ENCODE measurements around the gene RITA1. TPM values are rescaled to one million over a fixed set of nuclear protein-coding genes. Genes with fewer than 3 reads are reported as not detected.

Gene RITA1
- total RNA-seq, 1 experiment from 2014 or later: 20.7 TPM

GRCh38 chr12:113237748-113238147 lies 52.2 kb downstream of the RITA1 start:
- intact Hi-C loops (cut with micrococcal nuclease): no loop called here

GRCh38 chr12:113238309-113238708 lies 52.8 kb downstream of the RITA1 start:
- no peaks in the 10 kb centered on the region for H3K9me2 ChIP-seq (ENCODE audit: insufficient read depth)
- H4K20me1 ChIP-seq (ENCODE audit: insufficient read depth): no peaks in the 10 kb centered on the region
- POLR2A ChIA-PET: no interaction called here
- H3K27ac ChIP-seq (ENCODE audit: low read depth, low read length): no peak overlapping the region
- H3K4me1 ChIP-seq (ENCODE audit: control insufficient read depth in 1 of 2, insufficient read depth in 2 of 2, low read length in 2 of 2): peaks cover under 1 to 18% of the 10 kb centered on the region in 2 experiments; a peak in 3 of 4 replicates
- TF ChIP-seq FOSL1 (IDR thresholded peaks at IDR 0.05; ENCODE audit: low read depth) (no peak), POLR2AphosphoS5 (IDR thresholded peaks at IDR 0.05; ENCODE audit: low read depth, low read length) (no peak), SIN3A (IDR thresholded peaks at IDR 0.05; ENCODE audit: low read depth) (no peak)
- H3K79me2 ChIP-seq (ENCODE audit: insufficient read depth, low read length): no peaks in the 10 kb centered on the region
- H3K4me2 ChIP-seq (ENCODE audit: low read length): no peak overlapping the region
- DNase-seq (ENCODE audit: low read depth, low spot score): no peak
- no peaks in the 10 kb centered on the region for H3K36me3 ChIP-seq (ENCODE audit: control insufficient read depth in 1 of 2, insufficient read depth in 2 of 2, low read length in 2 of 2)
- no peak overlapping the region for H2AFZ ChIP-seq (ENCODE audit: low read depth, low read length, poor library complexity, severe bottlenecking)
- intact Hi-C loops (cut with micrococcal nuclease): no loop called here
- H3K9ac ChIP-seq (ENCODE audit: low read length): no peak overlapping the region
- H3K4me3 ChIP-seq (replicated peaks in 1 of 2; ENCODE audit: low read depth in 1 of 2, low read length in 2 of 2): no peak overlapping the region
- no peaks in the 10 kb centered on the region for H3K27me3 ChIP-seq (ENCODE audit: insufficient read depth, low read length)
- no peaks in the 10 kb centered on the region for H3K9me3 ChIP-seq (ENCODE audit: control insufficient read depth in 1 of 2, insufficient read depth in 1 of 2, low read depth in 1 of 2, low read length in 2 of 2)
- RAD21 ChIA-PET (ENCODE audit: low non-redundant PET in 1 of 2, low total read pairs in 2 of 2, uncharacterized antibody in 2 of 2, unreplicated experiment in 2 of 2): no interaction called here
- ATAC-seq: no peak
- no TSS peak for BruUV-seq (replicated peaks)
- CTCF ChIA-PET: no interaction called here

More at GRCh38 chr12:113237748-113238147, 52.2 kb downstream of the RITA1 start:
- ATAC-seq (no peak), DNase-seq (ENCODE audit: low read depth, low spot score) (no peak)
- Histone ChIP-seq H3K4me2 (ENCODE audit: low read length) (no peak overlapping the region), H3K4me3 (replicated peaks in 1 of 2; ENCODE audit: low read depth in 1 of 2, low read length in 2 of 2) (no peak overlapping the region), H3K9ac (ENCODE audit: low read length) (no peak overlapping the region), H2AFZ (ENCODE audit: low read depth, low read length, poor library complexity, severe bottlenecking) (no peak overlapping the region), H3K4me1 (ENCODE audit: control insufficient read depth in 1 of 2, insufficient read depth in 2 of 2, low read length in 2 of 2) (peaks cover 4 to 23% of the 10 kb centered on the region in 2 experiments), H3K36me3 (ENCODE audit: control insufficient read depth in 1 of 2, insufficient read depth in 2 of 2, low read length in 2 of 2) (peaks cover 0 to under 1% of the 10 kb centered on the region in 2 experiments; a peak in 1 of 4 replicates), H4K20me1 (ENCODE audit: insufficient read depth) (no peaks in the 10 kb centered on the region), H3K9me3 (ENCODE audit: control insufficient read depth in 1 of 2, insufficient read depth in 1 of 2, low read depth in 1 of 2, low read length in 2 of 2) (no peaks in the 10 kb centered on the region), H3K27me3 (ENCODE audit: insufficient read depth, low read length) (no peaks in the 10 kb centered on the region), H3K9me2 (ENCODE audit: insufficient read depth) (no peaks in the 10 kb centered on the region), H3K79me2 (ENCODE audit: insufficient read depth, low read length) (no peaks in the 10 kb centered on the region), H3K27ac (ENCODE audit: low read depth, low read length) (no peak overlapping the region)
- POLR2A ChIA-PET: no interaction called here
- no TSS peak for BruUV-seq (replicated peaks)
- RAD21 ChIA-PET (ENCODE audit: low non-redundant PET in 1 of 2, low total read pairs in 2 of 2, uncharacterized antibody in 2 of 2, unreplicated experiment in 2 of 2): no interaction called here
- CTCF ChIA-PET: no interaction called here
- TF ChIP-seq CBX3 (IDR thresholded peaks at IDR 0.05; ENCODE audit: low read depth) (no peak), YY1 (IDR thresholded peaks at IDR 0.05; ENCODE audit: extremely low read depth, insufficient replicate concordance, low read depth, low read length) (no peak), POLR2A (IDR thresholded peaks at IDR 0.05; ENCODE audit: borderline replicate concordance, extremely low read depth, insufficient read depth, insufficient read length) (no peak), EZH2phosphoT487 (IDR thresholded peaks at IDR 0.05; ENCODE audit: borderline replicate concordance) (no peak), RAD21 (IDR thresholded peaks at IDR 0.05; ENCODE audit: low read depth) (no peak), ATF3 (IDR thresholded peaks at IDR 0.05) (no peak)
